ENCODE results near the gene MYPOP.

DNA sequence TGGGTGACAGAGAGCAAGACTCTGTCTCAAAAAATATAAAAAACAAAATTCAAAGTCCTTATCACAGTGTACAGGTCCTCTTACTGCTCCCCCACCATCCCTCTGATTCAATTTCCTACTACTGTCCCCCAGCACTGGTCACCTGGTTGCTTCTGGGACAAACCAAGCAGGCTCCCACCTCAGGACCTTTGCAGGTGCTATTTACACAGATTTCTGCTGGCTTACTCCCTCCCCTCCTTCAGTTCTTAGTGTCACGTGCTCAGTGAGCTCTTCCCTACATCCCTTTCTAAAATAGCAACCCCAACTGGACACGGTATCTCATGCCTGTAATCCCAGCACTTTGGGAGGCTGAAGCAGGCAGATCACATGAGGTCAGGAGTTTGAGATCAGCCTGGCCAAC is 22.4 kb downstream of the MYPOP start:
- TF ChIP-seq, protein P1, sequence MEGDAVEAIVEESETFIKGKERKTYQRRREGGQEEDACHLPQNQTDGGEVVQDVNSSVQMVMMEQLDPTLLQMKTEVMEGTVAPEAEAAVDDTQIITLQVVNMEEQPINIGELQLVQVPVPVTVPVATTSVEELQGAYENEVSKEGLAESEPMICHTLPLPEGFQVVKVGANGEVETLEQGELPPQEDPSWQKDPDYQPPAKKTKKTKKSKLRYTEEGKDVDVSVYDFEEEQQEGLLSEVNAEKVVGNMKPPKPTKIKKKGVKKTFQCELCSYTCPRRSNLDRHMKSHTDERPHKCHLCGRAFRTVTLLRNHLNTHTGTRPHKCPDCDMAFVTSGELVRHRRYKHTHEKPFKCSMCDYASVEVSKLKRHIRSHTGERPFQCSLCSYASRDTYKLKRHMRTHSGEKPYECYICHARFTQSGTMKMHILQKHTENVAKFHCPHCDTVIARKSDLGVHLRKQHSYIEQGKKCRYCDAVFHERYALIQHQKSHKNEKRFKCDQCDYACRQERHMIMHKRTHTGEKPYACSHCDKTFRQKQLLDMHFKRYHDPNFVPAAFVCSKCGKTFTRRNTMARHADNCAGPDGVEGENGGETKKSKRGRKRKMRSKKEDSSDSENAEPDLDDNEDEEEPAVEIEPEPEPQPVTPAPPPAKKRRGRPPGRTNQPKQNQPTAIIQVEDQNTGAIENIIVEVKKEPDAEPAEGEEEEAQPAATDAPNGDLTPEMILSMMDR (IDR thresholded peaks at IDR 0.05): no peak
- TF ChIP-seq POLR2A (IDR thresholded peaks at IDR 0.05): no peak
